IPS-20b (cell line): ENCODE results near the gene KSR2.
"Not testable (repeated sequence)": the region's sequence is repeated elsewhere in the genome, so short reads cannot be mapped to it uniquely, and the experiment has no call there.

Experiments used
- H3K27ac ChIP-seq: one replicate; pipeline ENCODE4 v1.5.1; 2013; ENCODE audit warnings: low read length
- H3K27me3 ChIP-seq: 2 replicates; pipeline ENCODE4 v1.6.1; 2013; ENCODE audit warnings: mild to moderate bottlenecking, low read length, inconsistent platforms; ENCODE audit not compliant: insufficient read depth
- H3K36me3 ChIP-seq: 2 replicates; pipeline ENCODE4 v1.6.1; 2013; ENCODE audit warnings: low read depth, mild to moderate bottlenecking, inconsistent platforms, low read length, moderate library complexity; ENCODE audit not compliant: insufficient read depth
- H3K4me1 ChIP-seq: 2 replicates; pipeline ENCODE4 v1.6.1; 2013; ENCODE audit warnings: mild to moderate bottlenecking, control low read depth, inconsistent platforms, low read length, moderate library complexity; ENCODE audit not compliant: insufficient read depth
- H3K4me3 ChIP-seq: 2 replicates; pipeline ENCODE4 v1.5.1; 2013; ENCODE audit warnings: mild to moderate bottlenecking, low read length, inconsistent platforms
- H3K9ac ChIP-seq: 2 replicates; pipeline ENCODE4 v1.6.1; 2013; ENCODE audit warnings: low read depth, mild to moderate bottlenecking, inconsistent platforms, low read length, moderate library complexity
- H3K9me3 ChIP-seq: 2 replicates; pipeline ENCODE4 v1.6.1; 2013; ENCODE audit warnings: mild to moderate bottlenecking, low read depth, low read length, inconsistent platforms; ENCODE audit not compliant: insufficient read depth

The KSR2 gene

GRCh38 chr12:117807946-117808345 lies 160.8 kb downstream of the KSR2 start:
- Histone ChIP-seq H3K27ac (no peak overlapping the region), H3K27me3 (no peaks in the 10 kb centered on the region), H3K4me1 (no peaks in the 10 kb centered on the region), H3K9ac (no peak overlapping the region), H3K36me3 (no peaks in the 10 kb centered on the region), H3K4me3 (no peak overlapping the region), H3K9me3 (no peaks in the 10 kb centered on the region; the same call in 1 of the 2 replicates)

- no peaks in the 10 kb centered on the region for H3K27me3 ChIP-seq
- no peaks in the 10 kb centered on the region for H3K4me1 ChIP-seq
- H3K36me3 ChIP-seq: no peaks in the 10 kb centered on the region
- H3K9ac ChIP-seq: no peak overlapping the region
- H3K9me3 ChIP-seq: no peaks in the 10 kb centered on the region; the same call in 1 of the 2 replicates
- H3K4me3 ChIP-seq: no peak overlapping the region
- no peak overlapping the region for H3K27ac ChIP-seq
Measured at GRCh38 chr12:117807355-117807754, 161.4 kb downstream of the KSR2 start.

- no peak overlapping the region for H3K27ac ChIP-seq
- H3K27me3 ChIP-seq: no peaks in the 10 kb centered on the region
- no peaks in the 10 kb centered on the region for H3K36me3 ChIP-seq
- H3K9me3 ChIP-seq: no peaks in the 10 kb centered on the region; the same call in 1 of the 2 replicates
- H3K4me1 ChIP-seq: no peaks in the 10 kb centered on the region
- no peak overlapping the region for H3K4me3 ChIP-seq
- H3K9ac ChIP-seq: no peak overlapping the region
Measured at GRCh38 chr12:117805865-117806264, 162.9 kb downstream of the KSR2 start.

GRCh38 chr12:117803001-117803400 lies 165.8 kb downstream of the KSR2 start:
- Histone ChIP-seq H3K27me3 (no peaks in the 10 kb centered on the region), H3K4me1 (no peaks in the 10 kb centered on the region), H3K9ac (no peak overlapping the region), H3K4me3 (no peak overlapping the region), H3K36me3 (no peaks in the 10 kb centered on the region), H3K27ac (no peak overlapping the region), H3K9me3 (no peaks in the 10 kb centered on the region; the same call in 1 of the 2 replicates)

- H3K9me3 ChIP-seq, H3K4me3 ChIP-seq, H3K9ac ChIP-seq, H3K27ac ChIP-seq, H3K36me3 ChIP-seq, H3K4me1 ChIP-seq, H3K27me3 ChIP-seq: not testable (repeated sequence)
Measured at GRCh38 chr12:117800711-117801110, 168.1 kb downstream of the KSR2 start.

- Histone ChIP-seq H3K36me3 (no peaks in the 10 kb centered on the region), H3K4me3 (no peak overlapping the region), H3K9ac (no peak overlapping the region), H3K4me1 (no peaks in the 10 kb centered on the region), H3K27me3 (no peaks in the 10 kb centered on the region), H3K9me3 (peaks cover 11% of the 10 kb centered on the region), H3K27ac (no peak overlapping the region)
Measured at GRCh38 chr12:117797202-117797601, 171.6 kb downstream of the KSR2 start.

- no peaks in the 10 kb centered on the region for H3K36me3 ChIP-seq
- H3K4me1 ChIP-seq: peaks cover 18% of the 10 kb centered on the region; the same call in 1 of the 2 replicates
- no peak overlapping the region for H3K9ac ChIP-seq
- no peaks in the 10 kb centered on the region for H3K27me3 ChIP-seq
- H3K27ac ChIP-seq: no peak overlapping the region
- no peak overlapping the region for H3K4me3 ChIP-seq
- peaks cover 11% of the 10 kb centered on the region for H3K9me3 ChIP-seq
Measured at GRCh38 chr12:117792877-117793424, 175.8 kb downstream of the KSR2 start.

- Histone ChIP-seq H3K36me3 (no peaks in the 10 kb centered on the region), H3K27ac (no peak overlapping the region), H3K4me3 (no peak overlapping the region), H3K9me3 (peaks cover 11% of the 10 kb centered on the region), H3K4me1 (peaks cover 18% of the 10 kb centered on the region; the same call in 1 of the 2 replicates), H3K27me3 (no peaks in the 10 kb centered on the region), H3K9ac (no peak overlapping the region)
Measured at GRCh38 chr12:117792471-117792870, 176.3 kb downstream of the KSR2 start.

- Histone ChIP-seq H3K27me3 (no peaks in the 10 kb centered on the region), H3K27ac (no peak overlapping the region), H3K4me1 (peaks cover 18% of the 10 kb centered on the region; the same call in 1 of the 2 replicates), H3K36me3 (no peaks in the 10 kb centered on the region), H3K4me3 (no peak overlapping the region), H3K9me3 (peaks cover 11% of the 10 kb centered on the region), H3K9ac (peak overlapping the region; percentile 36; the same call in 1 of the 2 replicates)
Measured at GRCh38 chr12:117790948-117791347, 177.8 kb downstream of the KSR2 start.

- H3K4me3 ChIP-seq: no peak overlapping the region
- H3K27me3 ChIP-seq: no peaks in the 10 kb centered on the region
- peaks cover 18% of the 10 kb centered on the region; the same call in 1 of the 2 replicates for H3K4me1 ChIP-seq
- peak overlapping the region; percentile 36; the same call in 1 of the 2 replicates for H3K9ac ChIP-seq
- no peak overlapping the region for H3K27ac ChIP-seq
- H3K9me3 ChIP-seq: peaks cover 11% of the 10 kb centered on the region
- no peaks in the 10 kb centered on the region for H3K36me3 ChIP-seq
Measured at GRCh38 chr12:117790198-117790597, 178.6 kb downstream of the KSR2 start.

- H3K4me1 ChIP-seq: peaks cover 18% of the 10 kb centered on the region; the same call in 1 of the 2 replicates
- no peaks in the 10 kb centered on the region for H3K27me3 ChIP-seq
- H3K36me3 ChIP-seq: no peaks in the 10 kb centered on the region
- no peak overlapping the region for H3K9ac ChIP-seq
- no peak overlapping the region for H3K27ac ChIP-seq
- no peak overlapping the region for H3K4me3 ChIP-seq
- peaks cover 9% of the 10 kb centered on the region for H3K9me3 ChIP-seq
Measured at GRCh38 chr12:117789195-117789912, 179.4 kb downstream of the KSR2 start.

GRCh38 chr12:117778656-117779055 lies 190.1 kb downstream of the KSR2 start:
- Histone ChIP-seq H3K36me3 (no peaks in the 10 kb centered on the region), H3K4me3 (no peak overlapping the region), H3K9me3 (no peaks in the 10 kb centered on the region), H3K9ac (no peak overlapping the region), H3K27me3 (no peaks in the 10 kb centered on the region), H3K4me1 (no peaks in the 10 kb centered on the region), H3K27ac (no peak overlapping the region)
